HTR-8/SVneo (cell line): ENCODE measurements around the gene CNTRL.
"Not testable (repeated sequence)": the region's sequence is repeated elsewhere in the genome, so short reads cannot be mapped to it uniquely, and the experiment has no call there.

ENCODE experiments used
- DNase-seq: peaks from one replicate; pipeline ENCODE4 v3.0.0; 2011; ENCODE audit warnings: low spot score, mixed read lengths; ENCODE audit not compliant: insufficient read length
- FAIRE-seq: peaks from 2 replicates; lab custom pipeline; 2011; peaks lifted over from hg19 to GRCh38; lab: Jason Lieb, UNC

Gene CNTRL

DNA sequence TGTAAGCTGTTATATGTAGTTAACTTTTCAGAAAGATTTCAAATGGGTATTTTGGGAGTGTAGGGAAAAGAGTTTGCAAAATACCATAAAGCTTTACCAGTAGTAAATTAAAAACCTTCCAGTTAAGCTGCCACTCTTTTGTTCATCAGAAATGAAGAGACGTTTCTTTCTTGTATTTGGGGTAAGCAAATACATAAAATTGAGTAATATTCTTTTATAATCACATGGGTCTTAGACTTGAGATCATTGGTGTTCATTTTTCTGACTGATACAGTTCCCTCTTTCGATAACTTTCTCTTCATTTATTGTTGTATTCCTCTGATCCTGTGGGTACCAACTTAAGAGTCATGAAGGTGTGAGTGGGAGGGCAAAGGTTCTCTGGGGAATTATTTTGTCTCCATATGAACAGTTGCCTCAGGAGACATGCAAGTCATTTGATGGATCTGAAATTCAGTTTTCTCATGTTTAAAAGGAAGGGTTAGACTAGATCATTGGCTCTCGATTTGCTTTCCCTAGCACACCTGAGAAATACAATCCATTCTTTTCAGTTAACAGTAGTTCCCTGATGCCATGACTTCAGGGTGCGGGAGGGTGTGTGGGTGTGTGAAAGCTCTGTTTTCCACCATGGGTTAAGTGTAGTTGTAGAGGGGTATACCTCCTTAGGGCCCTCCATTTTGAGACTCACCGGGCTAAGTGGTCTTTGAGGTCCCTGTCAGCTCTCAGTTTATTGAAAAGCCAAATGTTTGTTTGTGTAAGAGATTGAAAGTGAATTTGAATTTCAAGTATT, 47.7 kb downstream of the CNTRL start:
- DNase-seq (no peak), FAIRE-seq (no peak)

DNA sequence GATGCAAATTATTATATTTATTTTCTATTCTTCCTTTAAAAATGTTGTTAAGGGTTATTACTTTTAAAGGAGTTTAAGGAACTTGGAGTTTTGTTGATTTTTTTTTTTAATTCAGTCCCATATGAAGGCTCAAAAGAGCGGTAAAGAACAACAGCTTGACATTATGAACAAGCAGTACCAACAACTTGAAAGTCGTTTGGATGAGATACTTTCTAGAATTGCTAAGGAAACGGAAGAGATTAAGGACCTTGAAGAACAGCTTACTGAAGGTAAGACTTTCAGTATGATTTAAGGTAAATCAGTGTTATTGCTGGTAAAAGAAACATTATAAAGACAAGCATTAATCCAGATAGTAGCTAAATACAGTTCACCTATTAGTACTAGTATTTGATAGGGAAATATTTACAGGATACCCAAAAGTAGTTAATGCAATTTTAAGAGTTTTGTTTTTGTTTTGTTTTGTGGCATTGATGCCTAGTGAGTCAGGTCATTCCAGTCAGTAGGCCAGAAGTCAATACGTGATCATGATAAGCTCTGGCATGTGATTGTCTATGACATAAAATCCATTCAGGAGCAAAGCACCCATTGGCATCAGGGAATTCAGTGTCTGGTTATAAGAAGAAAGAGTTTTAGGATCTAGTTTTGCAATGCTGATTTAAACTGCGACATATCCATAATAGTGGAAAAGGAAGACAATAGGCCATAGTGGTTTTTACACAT, 49.2 kb downstream of the CNTRL start:
- no peak for DNase-seq
- no peak for FAIRE-seq

DNA sequence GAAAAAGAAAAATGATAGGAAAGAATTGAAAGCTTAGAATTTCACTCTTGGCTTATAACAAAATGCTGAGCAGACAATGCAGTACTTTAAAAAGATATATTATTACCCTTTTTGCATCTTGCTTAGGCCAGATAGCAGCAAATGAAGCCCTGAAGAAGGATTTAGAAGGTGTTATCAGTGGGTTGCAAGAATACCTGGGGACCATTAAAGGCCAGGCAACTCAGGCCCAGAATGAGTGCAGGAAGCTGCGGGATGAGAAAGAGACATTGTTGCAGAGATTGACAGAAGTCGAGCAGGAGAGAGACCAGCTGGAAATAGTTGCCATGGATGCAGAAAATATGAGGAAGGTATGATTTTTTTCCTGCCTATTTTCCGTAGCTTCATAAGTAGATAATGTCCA, 50.8 kb downstream of the CNTRL start:
- FAIRE-seq: no peak
- DNase-seq: no peak

DNA sequence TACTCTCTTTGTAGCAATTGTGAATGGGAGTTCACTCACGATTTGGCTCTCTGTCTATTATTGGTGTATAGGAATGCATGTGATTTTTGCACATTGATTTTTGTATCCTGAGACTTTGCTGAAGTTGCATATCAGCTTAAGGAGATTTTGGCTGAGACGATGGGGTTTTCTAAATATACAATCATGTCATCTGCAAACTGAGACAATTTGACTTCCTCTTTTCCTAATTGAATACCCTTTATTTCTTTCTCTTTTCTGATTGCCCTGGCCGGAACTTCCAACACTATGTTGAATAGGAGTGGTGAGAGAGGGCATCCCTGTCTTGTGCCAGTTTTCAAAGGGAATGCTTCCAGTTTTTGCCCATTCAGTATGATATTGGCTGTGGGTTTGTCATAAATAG, 54.6 kb downstream of the CNTRL start:
- not testable (repeated sequence) for DNase-seq, FAIRE-seq

DNA sequence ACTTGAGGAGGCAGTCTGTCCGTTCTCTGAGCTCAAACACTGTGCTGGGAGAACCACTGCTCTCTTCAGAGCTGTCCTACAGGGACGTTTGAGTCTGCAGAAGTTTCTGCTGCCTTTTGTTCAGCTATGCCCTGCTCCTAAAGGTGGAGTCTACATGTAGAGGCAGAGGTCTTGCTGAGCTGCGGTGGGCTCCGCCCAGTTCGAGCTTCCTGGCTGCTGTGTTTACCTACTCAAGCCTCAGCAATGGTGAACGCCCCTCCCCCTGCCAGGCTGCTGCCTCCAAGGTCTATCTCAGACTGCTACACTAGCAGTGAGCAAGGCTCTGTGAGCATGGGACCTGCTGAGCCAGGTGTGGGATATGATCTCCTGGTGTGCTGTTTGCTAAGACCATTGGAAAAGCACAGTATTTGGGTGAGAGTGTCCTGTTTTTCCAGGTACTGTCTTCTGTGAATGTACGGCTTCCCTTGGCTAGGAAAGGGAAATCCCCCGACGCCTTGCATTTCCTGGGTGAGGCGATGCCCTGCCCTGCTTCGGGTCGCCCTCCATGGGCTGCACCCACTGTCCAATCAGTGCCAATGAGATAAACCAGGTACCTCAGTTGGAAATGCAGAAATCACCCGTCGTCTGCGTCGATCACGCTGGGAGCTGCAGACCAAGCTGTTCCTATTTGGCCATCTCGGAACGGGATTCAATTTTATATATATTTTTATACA, 58.5 kb downstream of the CNTRL start:
- DNase-seq: no peak
- no peak for FAIRE-seq

DNA sequence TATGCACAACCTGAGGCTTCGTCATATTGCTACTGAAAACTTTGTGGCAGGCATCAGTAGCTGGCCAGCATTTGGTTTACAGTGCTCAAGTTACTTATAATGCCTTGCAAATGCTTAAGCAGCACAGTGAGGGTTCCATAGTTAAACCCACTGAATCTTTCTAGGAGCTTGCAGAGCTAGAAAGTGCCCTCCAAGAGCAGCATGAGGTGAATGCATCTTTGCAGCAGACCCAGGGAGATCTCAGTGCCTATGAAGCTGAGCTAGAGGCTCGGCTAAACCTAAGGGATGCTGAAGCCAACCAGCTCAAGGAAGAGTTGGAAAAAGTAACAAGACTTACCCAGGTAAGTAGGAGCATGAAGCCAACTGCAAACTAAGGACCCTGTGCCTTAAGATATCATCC, 60.9 kb downstream of the CNTRL start:
- FAIRE-seq (no peak), DNase-seq (no peak)

DNA sequence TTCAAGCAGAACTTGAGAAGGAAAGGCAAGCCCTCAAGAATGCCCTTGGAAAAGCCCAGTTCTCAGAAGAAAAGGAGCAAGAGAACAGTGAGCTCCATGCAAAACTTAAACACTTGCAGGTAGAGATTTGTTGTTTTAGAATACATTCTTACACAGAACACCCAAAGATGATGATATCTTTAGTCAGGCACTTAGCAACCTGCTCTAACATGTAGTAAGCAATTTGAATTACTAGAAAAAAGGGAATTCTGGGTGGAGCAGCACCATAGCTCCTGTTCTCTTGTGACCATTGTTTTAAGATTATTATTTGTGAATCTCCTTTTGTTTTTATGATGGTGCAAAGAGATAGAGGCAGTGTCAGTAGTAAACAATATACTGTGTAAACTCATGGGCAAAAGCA, 63.8 kb downstream of the CNTRL start:
- FAIRE-seq: no peak
- DNase-seq: no peak

DNA sequence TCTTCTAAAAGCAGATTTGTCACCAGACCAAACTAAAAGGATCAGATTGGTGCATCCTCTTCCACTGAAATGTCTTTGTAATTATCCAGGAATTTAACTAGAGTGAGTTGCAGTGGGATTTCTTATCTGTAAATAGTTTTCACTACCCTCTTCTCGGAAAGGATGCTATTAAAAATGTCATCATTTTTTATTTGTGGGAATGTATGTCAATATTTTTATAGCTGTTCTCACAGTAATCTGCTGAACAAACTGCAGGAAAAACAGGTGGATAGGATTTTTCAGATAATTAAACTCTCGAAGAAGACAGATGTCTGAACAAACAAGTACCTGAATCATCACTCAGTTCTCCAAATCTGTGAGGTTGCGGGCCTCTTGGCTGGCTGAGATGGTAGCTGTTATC, 64.2 kb downstream of the CNTRL start:
- DNase-seq (no peak), FAIRE-seq (no peak)

DNA sequence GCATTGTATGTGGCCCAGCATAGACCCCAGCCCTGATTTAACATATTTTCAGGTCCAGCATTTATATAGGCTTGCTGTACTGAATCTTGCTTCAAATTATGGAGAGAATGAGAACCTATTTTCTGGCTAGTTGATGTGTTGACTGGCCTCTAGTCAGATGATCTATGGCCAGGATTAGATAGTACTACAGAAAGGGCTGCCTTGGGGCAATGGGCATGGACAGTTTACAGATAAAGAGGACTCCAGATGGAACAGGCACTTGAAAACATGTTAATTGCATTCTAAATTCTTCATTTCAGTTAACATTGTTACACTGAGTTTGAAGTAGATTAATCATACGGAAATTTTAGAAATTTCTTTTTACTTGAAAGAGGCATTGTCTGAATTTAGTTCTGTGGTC, 65.4 kb downstream of the CNTRL start:
- no peak for DNase-seq
- FAIRE-seq: no peak

DNA sequence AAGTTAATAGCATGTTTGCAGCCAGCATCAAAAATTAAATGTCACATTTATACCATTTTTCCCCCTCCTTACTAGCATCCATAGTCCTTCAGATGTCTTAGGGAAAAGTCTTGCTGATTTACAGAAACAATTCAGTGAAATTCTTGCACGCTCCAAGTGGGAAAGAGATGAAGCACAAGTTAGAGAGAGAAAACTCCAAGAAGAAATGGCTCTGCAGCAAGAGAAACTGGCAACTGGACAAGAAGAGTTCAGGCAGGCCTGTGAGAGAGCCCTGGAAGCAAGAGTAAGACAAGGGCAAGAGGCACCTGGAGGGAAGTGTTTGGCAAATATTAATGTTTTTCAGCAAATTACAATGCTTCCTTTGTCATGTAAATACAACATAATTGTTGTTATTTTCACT, 66.6 kb downstream of the CNTRL start:
- FAIRE-seq (no peak), DNase-seq (no peak)

DNA sequence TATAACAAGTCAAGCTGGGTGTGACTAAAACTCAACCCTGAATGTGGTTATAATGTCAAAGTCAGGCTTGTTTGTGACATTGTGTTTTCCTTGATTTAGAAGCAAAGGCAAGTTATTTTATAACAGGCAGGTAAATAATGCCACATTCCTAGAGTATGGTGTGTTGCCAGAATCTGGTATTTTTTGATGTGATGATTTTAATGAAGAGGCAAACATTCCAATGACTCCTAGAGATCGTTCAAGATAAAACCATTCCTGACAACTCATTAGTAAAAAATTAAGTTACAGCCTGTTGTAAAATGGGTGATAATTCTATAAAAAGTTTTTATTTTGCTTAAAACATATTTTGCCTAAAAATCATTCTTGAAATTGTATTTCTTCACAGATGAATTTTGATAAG, 67.0 kb downstream of the CNTRL start:
- DNase-seq: no peak

DNA sequence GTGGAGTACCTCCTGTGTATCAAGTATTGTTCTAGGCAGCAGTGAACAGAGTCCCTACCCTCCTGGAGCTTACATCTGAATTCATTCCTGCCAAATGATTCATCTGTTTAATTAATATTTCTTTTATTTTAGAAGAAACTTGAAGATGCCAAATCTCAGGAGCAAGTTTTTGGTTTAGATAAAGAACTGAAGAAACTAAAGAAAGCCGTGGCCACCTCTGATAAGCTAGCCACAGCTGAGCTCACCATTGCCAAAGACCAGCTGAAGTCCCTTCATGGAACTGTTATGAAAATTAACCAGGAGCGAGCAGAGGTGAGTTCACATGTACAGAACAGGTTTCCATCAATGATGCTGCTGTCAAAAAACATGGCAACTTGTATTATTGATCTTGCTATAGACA, 69.0 kb downstream of the CNTRL start:
- FAIRE-seq: no peak

More for the DNA sequence above, 67.0 kb downstream of the CNTRL start:
- no peak for FAIRE-seq

DNA sequence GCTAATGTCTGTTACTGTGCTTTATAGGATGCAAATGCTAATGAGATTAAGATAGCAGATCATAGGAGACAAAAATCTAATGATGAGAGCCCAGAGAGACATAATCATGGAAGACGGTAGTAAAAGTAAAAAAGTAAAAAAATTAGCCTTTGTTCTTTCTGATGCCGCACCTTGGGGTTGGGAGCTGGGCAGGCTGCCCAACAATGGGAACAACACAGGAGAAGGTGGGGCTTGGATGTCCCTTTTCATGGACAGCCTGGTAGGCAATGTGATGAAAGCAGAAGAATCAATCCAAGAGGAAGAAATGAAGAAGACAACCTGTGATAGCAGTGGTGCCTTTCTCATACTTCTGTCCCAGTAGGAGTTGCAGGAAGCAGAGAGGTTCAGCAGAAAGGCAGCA, 69.7 kb downstream of the CNTRL start:
- DNase-seq (no peak), FAIRE-seq (no peak)

More for the DNA sequence above, 69.0 kb downstream of the CNTRL start:
- no peak for DNase-seq

DNA sequence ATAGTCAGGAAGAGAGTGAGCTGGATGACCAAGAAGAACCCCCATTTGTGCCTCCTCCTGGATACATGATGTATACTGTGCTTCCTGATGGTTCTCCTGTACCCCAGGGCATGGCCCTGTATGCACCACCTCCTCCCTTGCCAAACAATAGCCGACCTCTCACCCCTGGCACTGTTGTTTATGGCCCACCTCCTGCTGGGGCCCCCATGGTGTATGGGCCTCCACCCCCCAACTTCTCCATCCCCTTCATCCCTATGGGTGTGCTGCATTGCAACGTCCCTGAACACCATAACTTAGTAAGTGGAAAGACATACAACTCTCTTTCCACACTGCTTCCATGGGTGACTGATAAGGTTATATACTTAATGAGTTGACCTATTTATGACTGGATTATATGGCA, 75.4 kb downstream of the CNTRL start:
- FAIRE-seq (no peak), DNase-seq (no peak)

DNA sequence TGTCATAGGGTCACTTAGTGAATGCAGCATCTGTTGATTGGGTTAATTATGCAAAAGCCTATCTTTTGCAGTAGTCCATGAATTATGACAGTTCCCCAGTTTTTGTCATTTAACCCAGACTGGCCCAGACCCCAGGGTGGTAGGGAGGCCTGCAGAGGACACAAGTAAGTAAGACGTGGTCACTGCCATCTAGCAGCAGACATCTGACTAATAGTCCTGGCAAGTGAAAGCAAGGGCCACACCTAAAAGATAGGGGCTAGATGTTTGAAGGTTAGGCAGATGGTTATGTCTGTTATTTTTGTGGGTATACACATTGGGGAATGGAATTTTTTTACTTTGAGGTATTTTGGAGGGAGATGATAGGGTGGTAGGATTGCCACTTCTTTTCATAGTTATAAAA, 78.9 kb downstream of the CNTRL start:
- FAIRE-seq (no peak), DNase-seq (no peak)

DNA sequence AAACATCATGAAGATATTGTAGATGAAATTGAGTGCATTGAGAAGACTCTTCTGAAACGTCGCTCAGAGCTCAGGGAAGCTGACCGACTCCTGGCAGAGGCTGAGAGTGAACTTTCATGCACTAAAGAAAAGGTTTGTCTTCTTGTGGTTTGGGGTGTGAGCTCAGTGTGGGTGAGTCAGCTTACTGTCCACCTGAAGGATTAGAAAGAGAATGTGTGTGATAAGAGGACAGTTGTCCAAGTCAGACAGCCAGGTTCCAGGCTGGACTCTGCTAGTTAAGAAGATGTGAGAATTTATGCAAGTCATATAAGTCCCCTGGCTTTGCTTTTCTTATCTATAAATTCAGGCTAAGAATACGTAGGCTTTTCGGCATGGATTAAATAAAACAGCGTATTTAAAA, 80.0 kb downstream of the CNTRL start:
- DNase-seq: no peak
- FAIRE-seq: no peak

DNA sequence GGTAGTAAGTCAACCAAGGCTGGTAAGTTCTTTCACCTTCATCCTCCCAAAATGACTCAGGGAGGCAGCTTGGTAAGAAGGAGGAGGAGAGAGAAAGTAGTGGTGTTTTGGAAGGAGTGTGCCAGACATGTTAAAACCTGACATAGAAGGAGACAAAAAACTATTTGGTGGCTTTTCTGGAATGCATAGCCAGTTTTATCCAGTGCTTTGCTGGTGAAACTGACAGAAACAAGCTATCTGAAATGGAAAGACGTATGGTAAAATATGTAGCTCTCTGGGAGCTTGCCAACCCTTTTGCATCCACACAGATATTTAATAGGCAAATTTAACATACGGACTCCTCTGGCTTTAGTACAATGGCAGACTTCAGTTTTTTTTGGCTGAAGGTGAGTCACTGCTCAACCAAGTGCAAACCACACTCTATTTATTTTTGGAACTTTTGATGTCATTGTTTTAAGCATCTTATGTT, 81.5 kb downstream of the CNTRL start:
- FAIRE-seq: no peak
- peak; percentile 9 for DNase-seq

DNA sequence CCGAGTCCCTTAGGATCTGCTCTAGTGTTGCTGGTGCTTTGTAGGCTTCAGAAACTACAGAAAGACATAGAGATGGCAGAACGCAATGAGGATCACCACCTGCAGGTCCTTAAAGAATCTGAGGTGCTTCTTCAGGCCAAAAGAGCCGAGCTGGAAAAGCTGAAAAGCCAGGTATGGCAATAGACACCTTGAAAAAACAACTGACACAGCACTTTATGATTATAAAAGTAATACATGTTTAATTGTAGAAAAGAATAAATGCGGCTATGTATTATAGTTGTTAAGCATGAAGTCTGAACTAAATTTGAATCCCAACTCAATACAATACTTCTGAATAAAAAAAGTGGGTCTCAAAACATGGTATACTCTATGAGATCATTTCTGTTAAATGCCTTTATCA, 83.2 kb downstream of the CNTRL start:
- FAIRE-seq: no peak

DNA sequence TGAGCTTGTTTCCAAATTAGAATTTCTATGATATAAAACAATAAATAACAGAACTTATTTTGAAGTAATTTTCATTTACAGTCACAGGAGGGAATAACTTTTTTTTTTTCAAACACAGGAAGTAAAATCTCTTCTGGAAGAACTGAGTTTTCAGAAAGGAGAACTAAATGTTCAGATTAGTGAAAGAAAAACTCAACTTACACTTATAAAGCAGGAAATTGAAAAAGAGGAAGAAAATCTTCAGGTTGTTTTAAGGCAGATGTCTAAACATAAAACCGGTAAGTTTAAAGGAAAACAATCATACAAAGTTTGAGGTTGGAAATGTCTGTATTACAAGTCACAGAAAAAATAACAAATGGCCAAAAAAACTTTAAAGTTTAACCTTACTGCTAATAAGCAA, 85.3 kb downstream of the CNTRL start:
- no peak for DNase-seq
- no peak for FAIRE-seq

More for the DNA sequence above, 83.2 kb downstream of the CNTRL start:
- DNase-seq: no peak

DNA sequence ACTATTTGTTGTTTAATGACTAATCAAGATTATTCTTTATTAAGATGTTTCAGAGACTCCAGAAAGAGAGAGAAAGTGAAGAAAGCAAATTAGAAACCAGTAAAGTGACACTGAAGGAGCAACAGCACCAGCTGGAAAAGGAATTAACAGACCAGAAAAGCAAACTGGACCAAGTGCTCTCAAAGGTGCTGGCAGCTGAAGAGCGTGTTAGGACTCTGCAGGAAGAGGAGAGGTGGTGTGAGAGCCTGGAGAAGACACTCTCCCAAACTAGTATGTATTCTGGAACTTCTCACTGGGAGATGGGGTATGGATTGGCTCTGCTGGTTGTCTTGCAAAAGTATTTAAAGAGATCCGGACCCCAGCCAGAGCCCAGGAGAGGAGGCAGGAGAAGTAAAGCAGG, 93.3 kb downstream of the CNTRL start:
- DNase-seq: no peak
- no peak for FAIRE-seq

DNA sequence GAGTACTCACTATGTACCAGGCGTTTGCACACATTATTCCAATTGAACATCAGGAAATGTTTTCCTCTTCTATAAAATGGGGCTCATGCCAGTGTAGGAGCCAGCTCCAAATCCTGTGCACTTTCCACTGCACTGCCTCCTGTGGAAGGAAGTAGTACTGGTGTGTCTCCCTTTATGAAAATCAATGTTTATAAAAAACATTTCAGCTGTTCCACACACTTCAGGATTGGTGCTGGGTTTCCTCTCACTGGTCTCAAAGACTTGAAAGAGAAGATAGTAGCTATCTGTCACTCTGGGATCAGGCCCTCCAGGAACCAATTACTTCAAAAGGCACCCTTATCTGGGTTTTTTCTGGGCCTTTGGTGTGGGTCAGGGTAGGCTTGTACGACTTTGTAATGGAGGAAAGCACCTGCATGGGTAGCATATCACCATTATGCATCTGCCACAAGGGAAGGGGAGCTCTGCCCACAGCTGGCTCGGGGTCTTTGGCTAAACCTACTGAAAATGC, 94.4 kb downstream of the CNTRL start:
- FAIRE-seq (no peak), DNase-seq (no peak)
